BE2C (cell line): ENCODE results near the gene GARIN1A.
"Not testable (repeated sequence)": the region's sequence is repeated elsewhere in the genome, so short reads cannot be mapped to it uniquely, and the experiment has no call there.

Experiments used
- DNase-seq: peaks from one replicate; pipeline ENCODE4 v3.0.0-alpha.2; 2020
- H3K27me3 ChIP-seq: fragments of 250-450 bp; sonication (Bioruptor Pico); 2 replicates; pipeline ENCODE4 v1.5.1; 2020; ENCODE audit warnings: mild to moderate bottlenecking
- H3K36me3 ChIP-seq: fragments of 250-450 bp; sonication (Bioruptor Pico); 2 replicates; pipeline ENCODE4 v1.5.1; 2020; ENCODE audit warnings: mild to moderate bottlenecking
- H3K4me1 ChIP-seq: fragments of 250-450 bp; sonication (Bioruptor Pico); 2 replicates; pipeline ENCODE4 v1.5.1; 2020
- H3K4me3 ChIP-seq: 2 replicates; pipeline ENCODE4 v1.5.1; 2011; ENCODE audit warnings: low read depth, low read length
- H3K9me3 ChIP-seq: fragments of 250-450 bp; sonication (Bioruptor Pico); 2 replicates; pipeline ENCODE4 v1.5.1; 2020
- TF ChIP-seq, protein P1 (sequence below): IDR thresholded peaks from 2 replicates; pipeline ENCODE4 v1.5.1; 2012; ENCODE audit warnings: mild to moderate bottlenecking, low read depth, low read length

The GARIN1A gene

DNA sequence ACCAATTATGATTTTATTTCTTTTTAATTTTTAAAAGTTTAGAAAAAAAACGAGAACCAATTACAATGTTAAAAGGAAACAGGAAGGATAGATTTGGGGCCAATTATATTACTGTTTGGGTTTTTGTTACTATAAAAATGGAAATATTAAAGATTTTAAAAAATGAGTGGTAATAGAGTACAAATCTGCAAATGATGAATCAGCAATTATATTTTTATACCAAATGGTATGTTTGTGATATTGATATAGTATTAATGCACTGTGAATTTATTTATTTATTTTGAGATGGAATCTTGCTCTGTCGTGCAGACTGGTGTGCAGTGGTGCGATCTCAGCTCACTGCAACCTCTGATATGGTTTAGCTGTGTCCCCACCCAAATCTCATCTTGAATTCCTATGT lies 11.5 kb upstream of the GARIN1A start:
- TF ChIP-seq, protein P1, sequence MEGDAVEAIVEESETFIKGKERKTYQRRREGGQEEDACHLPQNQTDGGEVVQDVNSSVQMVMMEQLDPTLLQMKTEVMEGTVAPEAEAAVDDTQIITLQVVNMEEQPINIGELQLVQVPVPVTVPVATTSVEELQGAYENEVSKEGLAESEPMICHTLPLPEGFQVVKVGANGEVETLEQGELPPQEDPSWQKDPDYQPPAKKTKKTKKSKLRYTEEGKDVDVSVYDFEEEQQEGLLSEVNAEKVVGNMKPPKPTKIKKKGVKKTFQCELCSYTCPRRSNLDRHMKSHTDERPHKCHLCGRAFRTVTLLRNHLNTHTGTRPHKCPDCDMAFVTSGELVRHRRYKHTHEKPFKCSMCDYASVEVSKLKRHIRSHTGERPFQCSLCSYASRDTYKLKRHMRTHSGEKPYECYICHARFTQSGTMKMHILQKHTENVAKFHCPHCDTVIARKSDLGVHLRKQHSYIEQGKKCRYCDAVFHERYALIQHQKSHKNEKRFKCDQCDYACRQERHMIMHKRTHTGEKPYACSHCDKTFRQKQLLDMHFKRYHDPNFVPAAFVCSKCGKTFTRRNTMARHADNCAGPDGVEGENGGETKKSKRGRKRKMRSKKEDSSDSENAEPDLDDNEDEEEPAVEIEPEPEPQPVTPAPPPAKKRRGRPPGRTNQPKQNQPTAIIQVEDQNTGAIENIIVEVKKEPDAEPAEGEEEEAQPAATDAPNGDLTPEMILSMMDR = no peak
- DNase-seq = no peak
- no peaks in the 10 kb centered on the region for H3K27me3 ChIP-seq
- no peaks in the 10 kb centered on the region for H3K4me1 ChIP-seq
- H3K9me3 ChIP-seq = peaks cover 3% of the 10 kb centered on the region
- H3K4me3 ChIP-seq = no peak overlapping the region
- peaks cover 7% of the 10 kb centered on the region; the same call in 1 of the 2 replicates for H3K36me3 ChIP-seq

DNA sequence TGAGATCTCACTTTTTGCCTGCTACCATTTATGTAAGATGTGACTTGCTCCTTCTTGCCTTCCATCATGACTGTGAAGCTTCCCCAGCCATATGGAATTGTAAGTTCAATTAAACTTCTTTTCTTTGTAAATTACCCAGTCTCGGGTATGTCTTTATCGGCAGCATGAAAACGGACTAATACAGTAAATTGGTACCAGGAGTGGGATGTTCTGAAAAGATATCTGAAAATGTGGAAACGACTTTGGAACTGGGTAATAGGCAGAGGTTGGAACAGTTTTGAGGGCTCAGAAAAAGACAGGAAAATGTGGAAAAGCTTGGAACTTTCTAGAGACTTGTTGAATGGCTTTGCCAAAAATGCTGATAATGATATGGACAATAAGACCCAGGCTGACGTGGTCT lies 10.6 kb upstream of the GARIN1A start:
- TF ChIP-seq, protein P1 = no peak
- Histone ChIP-seq H3K4me1 (no peaks in the 10 kb centered on the region), H3K9me3 (peaks cover 3% of the 10 kb centered on the region), H3K27me3 (no peaks in the 10 kb centered on the region), H3K4me3 (no peak overlapping the region), H3K36me3 (peaks cover 7% of the 10 kb centered on the region; the same call in 1 of the 2 replicates)
- DNase-seq = no peak

DNA sequence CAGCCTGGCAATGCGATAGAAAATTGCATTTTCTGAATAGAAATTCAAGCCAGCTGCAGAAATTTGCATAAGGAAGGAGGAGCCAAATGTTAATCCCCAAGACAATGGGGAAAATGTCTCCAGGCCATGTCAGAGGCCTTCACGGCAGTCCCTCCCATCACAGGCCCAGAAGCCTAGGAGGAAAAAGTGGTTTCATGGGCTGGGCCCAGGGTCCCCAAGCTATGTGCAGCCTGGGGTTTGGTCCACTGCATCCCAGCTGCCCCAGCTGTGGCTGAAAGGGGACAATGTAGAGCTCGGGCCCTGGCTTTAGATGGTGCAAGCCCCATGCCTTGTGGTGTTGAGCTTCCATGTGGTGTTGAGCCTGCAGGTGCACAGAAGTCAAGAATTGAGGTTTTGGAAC lies 10.0 kb upstream of the GARIN1A start:
- Histone ChIP-seq H3K4me1 (no peaks in the 10 kb centered on the region), H3K4me3 (no peak overlapping the region), H3K27me3 (no peaks in the 10 kb centered on the region), H3K36me3 (peaks cover 7% of the 10 kb centered on the region; the same call in 1 of the 2 replicates), H3K9me3 (peaks cover 3% of the 10 kb centered on the region)
- DNase-seq = no peak
- TF ChIP-seq, protein P1 = no peak

DNA sequence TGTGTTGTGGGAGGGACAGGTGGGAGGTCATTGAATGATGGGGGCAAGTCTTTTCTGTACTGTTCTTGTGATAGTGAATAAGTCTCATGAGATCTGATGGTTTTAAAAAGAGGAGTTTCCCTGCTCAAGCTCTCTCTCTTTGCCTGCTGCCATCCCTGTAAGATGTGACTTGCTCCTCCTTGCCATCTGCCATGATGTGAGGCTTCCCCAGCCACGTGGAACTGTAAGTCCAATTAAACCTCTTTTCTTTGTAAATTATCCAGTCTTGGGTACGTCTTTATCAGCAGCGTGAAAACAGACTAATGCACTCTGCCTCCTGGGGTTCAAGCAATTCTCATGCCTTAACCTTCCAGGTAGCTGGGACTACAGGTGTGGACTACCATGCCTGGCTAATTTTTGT lies 8.9 kb upstream of the GARIN1A start:
- not testable (repeated sequence) for H3K36me3 ChIP-seq, H3K4me3 ChIP-seq, DNase-seq, H3K27me3 ChIP-seq, H3K9me3 ChIP-seq
- peaks cover 10% of the 10 kb centered on the region for H3K4me1 ChIP-seq

DNA sequence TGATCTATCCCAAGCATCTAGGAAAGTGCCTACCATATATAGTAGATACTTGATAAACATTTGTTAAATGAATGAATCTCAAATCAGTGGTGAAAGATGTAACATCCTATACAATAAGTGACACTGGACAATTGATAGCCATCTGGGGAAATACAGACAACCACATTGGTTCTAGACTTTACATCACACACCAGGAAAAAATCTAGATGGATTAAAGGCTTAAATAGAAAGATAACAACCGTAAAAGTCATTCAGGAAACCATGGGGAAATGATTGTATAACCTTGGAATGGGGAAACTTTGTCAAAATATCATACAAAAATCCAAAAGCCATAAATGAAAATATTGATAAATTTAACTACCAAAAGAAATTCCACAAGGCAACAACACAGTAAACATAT lies 7.0 kb upstream of the GARIN1A start:
- no peak for DNase-seq
- H3K36me3 ChIP-seq = peaks cover 7% of the 10 kb centered on the region; the same call in 1 of the 2 replicates
- H3K4me1 ChIP-seq = peaks cover 16% of the 10 kb centered on the region
- TF ChIP-seq, protein P1 = no peak
- no peaks in the 10 kb centered on the region for H3K27me3 ChIP-seq
- peaks cover 3% of the 10 kb centered on the region for H3K9me3 ChIP-seq
- H3K4me3 ChIP-seq = no peak overlapping the region

DNA sequence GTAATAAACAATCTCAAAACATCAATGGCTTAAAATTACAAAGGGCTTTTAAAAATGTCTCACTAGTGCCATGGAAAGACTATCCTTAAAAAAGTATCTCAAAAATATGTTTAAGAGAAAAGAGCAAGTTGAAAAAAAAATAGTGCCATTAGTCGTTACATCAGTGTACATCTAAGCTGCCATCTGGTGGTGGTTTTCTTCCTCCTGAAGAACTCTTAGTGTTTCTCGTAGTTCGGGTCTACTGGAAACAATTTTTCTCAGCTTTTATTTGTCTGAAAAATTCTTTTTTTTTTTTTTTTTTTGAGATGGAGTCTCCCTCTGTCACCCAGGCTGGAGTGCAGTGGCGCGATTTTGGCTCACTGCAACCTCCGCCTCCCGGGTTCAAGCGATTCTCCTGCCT lies 5.9 kb upstream of the GARIN1A start:
- Histone ChIP-seq H3K9me3 (peaks cover 2% of the 10 kb centered on the region), H3K27me3 (no peaks in the 10 kb centered on the region), H3K36me3 (peaks cover 6% of the 10 kb centered on the region; the same call in 1 of the 2 replicates), H3K4me3 (no peak overlapping the region), H3K4me1 (peaks cover 16% of the 10 kb centered on the region)
- no peak for DNase-seq
- TF ChIP-seq, protein P1 = peak; percentile 55

- H3K9me3 ChIP-seq = no peaks in the 10 kb centered on the region
- H3K4me3 ChIP-seq = no peak overlapping the region
- no peaks in the 10 kb centered on the region for H3K36me3 ChIP-seq
- no peaks in the 10 kb centered on the region for H3K27me3 ChIP-seq
- peaks cover 8% of the 10 kb centered on the region for H3K4me1 ChIP-seq
- peak; percentile 61 for DNase-seq
- TF ChIP-seq, protein P1 = peak; percentile 82
Observed at GRCh38 chr7:128672927-128673517, 930 bp downstream of the GARIN1A start.
